D341Med (cell line): ENCODE data around the gene PLXNC1.

Experiments used
- DNase-seq: peaks from one replicate; pipeline ENCODE4 v3.0.0; 2012; ENCODE audit warnings: low spot score

PLXNC1 gene

GRCh38 chr12:94204499-94205247 is 56.3 kb downstream of the PLXNC1 start:
- no peak for DNase-seq

- no peak for DNase-seq
These were observed 57.4 kb downstream of the PLXNC1 start for GRCh38 chr12:94205822-94206221.

DNA sequence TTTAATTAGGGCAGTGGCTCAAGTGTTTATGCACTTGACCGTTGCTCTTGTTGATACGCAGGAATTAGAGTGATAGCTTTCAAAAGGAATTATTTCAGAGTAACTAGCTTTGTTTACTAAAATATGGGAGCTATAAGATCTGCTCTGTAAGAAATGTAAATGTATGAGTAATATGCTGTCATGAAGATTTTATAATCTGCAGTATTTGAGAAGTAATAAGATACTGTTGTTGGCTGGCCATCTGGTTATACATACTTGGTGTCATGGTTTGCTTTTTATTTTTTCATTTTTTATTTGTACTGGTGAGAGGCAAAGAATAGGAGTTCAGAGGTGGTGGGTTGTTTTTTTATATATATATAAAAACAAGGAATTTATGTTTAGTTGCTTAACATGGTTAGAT is 58.5 kb downstream of the PLXNC1 start:
- DNase-seq: no peak

DNA sequence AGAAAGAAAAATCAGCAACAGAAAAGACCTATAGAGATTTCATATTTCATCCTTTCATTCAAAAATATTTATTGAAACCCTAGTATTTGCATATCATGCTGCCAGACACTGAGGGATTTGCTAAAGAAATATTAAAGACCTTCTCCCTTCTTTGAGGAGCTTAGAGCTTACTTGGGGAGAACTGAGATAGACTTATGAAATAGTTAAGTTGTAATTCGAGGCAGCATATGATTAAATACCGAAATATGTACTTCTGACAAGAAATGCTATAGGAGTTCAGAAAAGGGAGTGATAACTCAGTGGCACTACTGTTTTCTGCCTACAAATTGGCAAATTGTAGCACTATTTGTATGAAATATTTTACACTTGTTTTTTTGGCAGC is 59.1 kb downstream of the PLXNC1 start:
- no peak for DNase-seq

- DNase-seq: no peak
These were observed 59.7 kb downstream of the PLXNC1 start for GRCh38 chr12:94207849-94208621.

DNA sequence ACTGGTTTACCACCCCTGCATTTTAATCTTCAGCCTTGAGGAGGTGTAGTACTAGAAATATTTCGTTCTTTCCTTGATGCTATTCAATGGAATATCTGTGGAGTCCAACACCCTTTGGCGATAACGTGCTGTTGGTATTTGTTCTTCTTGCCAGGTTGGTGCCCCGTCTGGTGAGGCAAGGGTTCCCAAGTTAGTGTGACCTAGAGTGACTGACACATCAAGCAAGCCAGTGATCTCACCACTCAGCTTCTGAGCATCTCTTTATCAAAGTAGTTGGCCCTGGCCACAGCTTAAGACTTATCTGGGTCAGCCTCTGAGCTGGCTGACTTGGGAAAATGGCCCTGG is 60.2 kb downstream of the PLXNC1 start:
- no peak for DNase-seq

DNA sequence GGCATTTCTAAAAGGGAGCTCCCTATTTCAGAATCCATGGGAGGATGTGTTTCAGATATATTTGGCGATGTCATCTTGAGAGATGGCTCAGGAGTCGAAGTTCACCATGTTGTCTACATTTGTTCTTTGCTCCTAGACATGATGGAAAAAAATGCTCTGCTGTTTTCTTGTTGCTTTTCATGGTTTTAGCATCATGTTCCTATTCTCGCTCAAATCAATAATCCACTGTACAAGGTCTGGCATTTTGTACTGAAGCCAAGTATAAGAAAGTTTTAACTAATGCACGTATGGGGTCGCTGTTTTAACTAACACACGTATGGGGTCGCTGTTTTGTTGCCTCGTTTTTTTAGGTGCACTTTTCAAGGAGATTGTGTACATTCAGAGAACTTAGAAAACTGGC is 60.9 kb downstream of the PLXNC1 start:
- DNase-seq: no peak

- no peak for DNase-seq
These were observed 62.6 kb downstream of the PLXNC1 start for GRCh38 chr12:94211021-94211420.

DNA sequence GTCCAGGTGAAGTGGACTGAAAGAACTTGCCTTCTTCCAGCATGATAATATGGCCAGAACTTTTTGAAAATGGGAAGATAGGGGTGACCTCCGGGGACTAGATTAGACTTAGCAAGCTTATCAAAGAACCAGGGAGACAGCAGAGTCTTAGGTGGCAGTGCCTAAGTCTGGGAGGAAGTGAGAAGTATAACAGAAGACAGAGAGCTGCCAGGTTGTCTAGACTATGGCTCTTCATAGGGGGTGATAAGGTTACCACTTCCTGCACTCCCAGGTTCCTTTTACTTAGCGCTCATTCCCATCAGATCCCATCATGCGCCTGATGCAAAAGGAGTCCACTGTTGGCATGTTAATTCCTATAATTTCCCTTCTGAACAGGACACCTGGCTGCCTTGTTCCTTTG is 69.9 kb downstream of the PLXNC1 start:
- no peak for DNase-seq

GRCh38 chr12:94219622-94220302 is 71.4 kb downstream of the PLXNC1 start:
- no peak for DNase-seq

GRCh38 chr12:94220804-94221203 is 72.4 kb downstream of the PLXNC1 start:
- no peak for DNase-seq

GRCh38 chr12:94222351-94223084 is 74.1 kb downstream of the PLXNC1 start:
- no peak for DNase-seq

DNA sequence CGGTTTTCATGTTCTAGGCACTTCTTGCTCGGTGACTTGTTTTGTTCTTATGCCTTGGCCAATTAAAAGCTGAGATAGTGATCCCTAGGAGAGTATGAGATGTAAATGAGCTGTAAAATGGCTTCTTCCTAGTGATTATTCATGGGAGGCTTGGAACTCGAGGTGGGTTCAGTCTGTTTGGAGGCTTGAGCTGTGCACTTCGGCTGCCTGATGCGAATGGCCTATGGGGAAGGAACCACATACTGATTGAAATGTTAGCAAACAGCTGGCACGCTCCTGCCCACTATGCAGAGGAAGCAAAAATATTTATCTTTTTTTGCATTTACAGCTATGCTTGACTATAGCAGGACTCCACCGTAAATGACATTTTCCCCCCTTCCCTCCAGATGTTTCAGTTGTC is 75.5 kb downstream of the PLXNC1 start:
- no peak for DNase-seq

DNA sequence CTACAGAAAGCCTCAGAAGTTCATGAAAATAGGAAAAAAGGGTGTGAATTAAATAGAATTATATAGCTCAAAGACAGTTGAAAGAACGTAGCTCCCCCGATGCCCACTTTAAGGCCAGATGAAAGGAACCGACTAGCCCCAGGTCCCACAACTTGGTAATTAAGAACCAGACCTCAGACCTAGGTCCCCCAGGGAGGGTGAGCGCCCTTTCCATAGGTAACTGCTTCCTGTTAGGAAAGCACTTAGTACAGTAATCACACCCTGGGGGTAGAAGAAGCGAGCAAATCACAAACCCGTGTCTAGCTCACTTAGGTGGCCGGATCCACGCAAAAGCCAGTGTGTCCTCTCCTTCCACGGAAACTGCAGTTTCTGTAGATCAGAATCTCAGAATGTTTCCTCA is 77.1 kb downstream of the PLXNC1 start:
- no peak for DNase-seq

- DNase-seq: no peak
These were observed 77.7 kb downstream of the PLXNC1 start for GRCh38 chr12:94225947-94226630.

DNA sequence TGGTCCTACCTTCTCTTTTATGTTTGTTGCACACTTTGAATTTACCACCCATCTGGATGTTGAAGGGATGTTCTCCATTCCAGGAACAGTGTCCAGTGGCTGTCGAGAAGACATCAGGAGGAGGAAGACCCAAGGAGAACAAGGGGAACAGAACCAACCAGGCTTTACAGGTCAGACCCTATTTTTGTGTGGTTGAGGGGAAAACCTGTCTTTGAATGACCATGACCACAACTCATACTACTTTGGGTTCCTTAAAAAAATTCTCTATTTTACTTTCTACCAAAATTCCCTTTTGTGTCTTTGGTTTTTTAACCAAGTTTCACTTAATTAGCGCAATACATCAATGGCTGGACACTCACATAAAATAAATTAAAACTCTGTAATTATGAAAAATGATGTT is 78.7 kb downstream of the PLXNC1 start:
- no peak for DNase-seq

- no peak for DNase-seq
These were observed 80.1 kb downstream of the PLXNC1 start for GRCh38 chr12:94228488-94228907.

GRCh38 chr12:94229902-94230301 is 81.5 kb downstream of the PLXNC1 start:
- DNase-seq: no peak

GRCh38 chr12:94230357-94230905 is 82.1 kb downstream of the PLXNC1 start:
- no peak for DNase-seq

- DNase-seq: no peak
These were observed 83.3 kb downstream of the PLXNC1 start for GRCh38 chr12:94231709-94232108.

DNA sequence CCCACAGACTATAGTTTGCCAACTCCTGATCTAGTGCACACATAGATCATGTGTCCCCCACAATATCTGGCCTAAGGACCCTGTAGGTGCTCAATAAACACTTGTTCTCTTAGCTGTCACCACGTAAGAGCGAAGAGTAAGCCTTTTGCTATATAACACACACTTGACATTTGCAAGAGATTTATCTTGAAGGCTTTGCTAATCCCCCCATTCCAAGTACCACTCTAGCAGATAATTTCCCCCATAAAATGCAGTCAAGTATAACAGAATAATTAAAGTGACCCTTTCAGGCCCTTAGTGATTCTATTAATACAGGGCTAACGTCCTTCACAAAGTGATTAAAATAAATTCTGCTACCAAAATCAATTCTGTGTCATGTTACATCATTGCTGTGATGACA is 87.5 kb downstream of the PLXNC1 start:
- no peak for DNase-seq
